ENCODE measurements around the gene OR8B4. TPM values are rescaled to one million over a fixed set of nuclear protein-coding genes. Genes with fewer than 3 reads are reported as not detected.
"Not testable (repeated sequence)": the region's sequence is repeated elsewhere in the genome, so short reads cannot be mapped to it uniquely, and the experiment has no call there.

OR8B4 gene
- total RNA-seq, 1 donor from 2014 or later, result not detected

DNA sequence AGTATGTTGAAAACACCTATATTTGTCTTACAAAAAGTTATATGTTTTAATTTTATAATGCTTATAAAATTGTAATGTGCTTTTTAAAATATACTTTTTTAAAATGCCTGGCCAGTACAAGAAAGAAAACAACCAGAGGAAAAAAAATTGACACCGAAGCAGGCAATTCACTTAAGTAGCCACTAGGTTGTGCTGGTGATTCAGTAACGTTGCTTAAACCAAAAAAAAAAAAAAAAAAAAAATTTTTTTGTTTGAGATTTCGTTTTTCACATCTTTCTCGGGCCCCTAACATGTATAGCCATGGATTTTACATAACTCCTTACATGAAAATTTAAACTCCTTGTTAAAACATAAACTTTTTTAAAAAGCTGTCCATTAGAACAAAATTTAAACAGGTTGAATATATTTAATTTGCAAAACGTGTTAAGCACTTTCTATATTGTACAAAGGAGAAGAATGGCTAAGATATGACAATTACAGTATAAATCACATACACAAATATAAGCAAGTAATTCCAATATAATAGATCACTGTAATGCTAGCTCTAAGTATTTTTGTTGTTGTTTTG, 9.2 kb downstream of the OR8B4 start:
- peaks cover 0 to 4% (median 0%) of the 10 kb centered on the region in 3 donors for H3K27me3 ChIP-seq (ENCODE audit: control insufficient read depth in 3 of 3, insufficient read depth in 3 of 3, low read length in 3 of 3)
- H3K4me1 ChIP-seq (ENCODE audit: control insufficient read depth in 3 of 3, insufficient read depth in 3 of 3, low read length in 3 of 3), result no peaks in the 10 kb centered on the region
- H3K9me3 ChIP-seq (ENCODE audit: control insufficient read depth in 3 of 3, low read length in 3 of 3), result no peaks in the 10 kb centered on the region
- no peaks in the 10 kb centered on the region for H3K36me3 ChIP-seq (ENCODE audit: control insufficient read depth in 3 of 3, insufficient read depth in 3 of 3, low read length in 3 of 3)
- no peak overlapping the region for H3K9ac ChIP-seq (ENCODE audit: low read depth in 1 of 3, low read length in 3 of 3)
- no peak overlapping the region for H3K4me3 ChIP-seq (ENCODE audit: low read length in 3 of 3)
- H3K27ac ChIP-seq (ENCODE audit: low read depth, low read length), result no peak overlapping the region

DNA sequence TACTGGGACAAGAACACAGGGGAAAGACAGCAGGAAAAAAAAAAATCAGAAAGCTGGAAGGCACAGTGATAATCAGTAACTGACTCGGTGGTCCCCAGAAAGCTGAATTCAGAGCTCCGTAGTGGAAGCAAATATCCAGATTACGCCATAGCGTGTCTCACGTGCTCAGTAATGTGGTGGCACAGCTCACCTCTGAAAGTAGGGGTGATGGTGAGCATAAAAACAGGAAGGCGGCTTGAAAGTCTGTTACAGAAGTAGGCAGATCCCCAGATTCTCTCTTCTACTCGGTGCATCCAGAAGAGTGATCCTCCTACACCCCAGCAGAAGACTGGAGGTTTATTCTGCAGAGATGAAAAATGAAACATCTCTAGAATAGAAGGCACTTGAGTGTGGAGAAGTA, 14.8 kb downstream of the OR8B4 start:
- H3K27me3 ChIP-seq (ENCODE audit: control insufficient read depth in 3 of 3, insufficient read depth in 3 of 3, low read length in 3 of 3), result peaks cover 0 to 3% (median 2%) of the 10 kb centered on the region in 3 donors

GRCh38 chr11:124405581-124405980, 19.1 kb downstream of the OR8B4 start:
- Histone ChIP-seq H3K4me3 (ENCODE audit: low read length in 3 of 3) (no peak overlapping the region), H3K9ac (ENCODE audit: low read depth in 1 of 3, low read length in 3 of 3) (no peak overlapping the region), H3K9me3 (ENCODE audit: control insufficient read depth in 3 of 3, low read length in 3 of 3) (no peaks in the 10 kb centered on the region), H3K27me3 (ENCODE audit: control insufficient read depth in 3 of 3, insufficient read depth in 3 of 3, low read length in 3 of 3) (peaks cover 0 to 3% (median 0%) of the 10 kb centered on the region in 3 donors), H3K36me3 (ENCODE audit: control insufficient read depth in 3 of 3, insufficient read depth in 3 of 3, low read length in 3 of 3) (no peaks in the 10 kb centered on the region), H3K27ac (ENCODE audit: low read depth, low read length) (no peak overlapping the region), H3K4me1 (ENCODE audit: control insufficient read depth in 3 of 3, insufficient read depth in 3 of 3, low read length in 3 of 3) (no peaks in the 10 kb centered on the region)

More for the DNA sequence above, 14.8 kb downstream of the OR8B4 start:
- Histone ChIP-seq H3K9ac (ENCODE audit: low read depth in 1 of 3, low read length in 3 of 3) (no peak overlapping the region), H3K27ac (ENCODE audit: low read depth, low read length) (no peak overlapping the region), H3K9me3 (ENCODE audit: control insufficient read depth in 3 of 3, low read length in 3 of 3) (no peaks in the 10 kb centered on the region), H3K4me3 (ENCODE audit: low read length in 3 of 3) (no peak overlapping the region), H3K4me1 (ENCODE audit: control insufficient read depth in 3 of 3, insufficient read depth in 3 of 3, low read length in 3 of 3) (no peaks in the 10 kb centered on the region), H3K36me3 (ENCODE audit: control insufficient read depth in 3 of 3, insufficient read depth in 3 of 3, low read length in 3 of 3) (no peaks in the 10 kb centered on the region)

DNA sequence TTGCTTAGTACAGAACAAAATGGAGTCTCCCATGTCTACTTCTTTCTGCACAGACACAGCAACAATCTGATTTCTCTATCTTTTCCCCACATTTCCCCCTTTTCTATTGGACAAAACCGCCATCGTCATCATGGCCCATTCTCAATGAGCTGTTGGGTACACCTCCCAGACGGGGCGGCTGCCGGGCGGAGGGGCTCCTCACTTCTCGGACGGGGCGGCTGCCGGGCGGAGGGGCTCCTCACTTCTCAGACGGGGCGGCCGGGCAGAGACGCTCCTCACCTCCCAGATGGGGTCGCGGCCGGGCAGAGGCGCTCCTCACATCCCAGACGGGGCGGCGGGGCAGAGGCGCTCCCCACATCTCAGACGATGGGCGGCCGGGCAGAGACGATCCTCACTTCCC, 21.5 kb downstream of the OR8B4 start:
- H3K4me1 ChIP-seq (ENCODE audit: control insufficient read depth in 3 of 3, insufficient read depth in 3 of 3, low read length in 3 of 3); H3K36me3 ChIP-seq (ENCODE audit: control insufficient read depth in 3 of 3, insufficient read depth in 3 of 3, low read length in 3 of 3); H3K9ac ChIP-seq (ENCODE audit: low read depth in 1 of 3, low read length in 3 of 3); H3K27ac ChIP-seq (ENCODE audit: low read depth, low read length); H3K4me3 ChIP-seq (ENCODE audit: low read length in 3 of 3); H3K9me3 ChIP-seq (ENCODE audit: control insufficient read depth in 3 of 3, low read length in 3 of 3); H3K27me3 ChIP-seq (ENCODE audit: control insufficient read depth in 3 of 3, insufficient read depth in 3 of 3, low read length in 3 of 3): not testable (repeated sequence)

GRCh38 chr11:124402326-124402922, 22.2 kb downstream of the OR8B4 start:
- H3K9me3 ChIP-seq (ENCODE audit: control insufficient read depth in 3 of 3, low read length in 3 of 3), result no peaks in the 10 kb centered on the region
- no peaks in the 10 kb centered on the region for H3K27me3 ChIP-seq (ENCODE audit: control insufficient read depth in 3 of 3, insufficient read depth in 3 of 3, low read length in 3 of 3)
- no peaks in the 10 kb centered on the region for H3K4me1 ChIP-seq (ENCODE audit: control insufficient read depth in 3 of 3, insufficient read depth in 3 of 3, low read length in 3 of 3)

DNA sequence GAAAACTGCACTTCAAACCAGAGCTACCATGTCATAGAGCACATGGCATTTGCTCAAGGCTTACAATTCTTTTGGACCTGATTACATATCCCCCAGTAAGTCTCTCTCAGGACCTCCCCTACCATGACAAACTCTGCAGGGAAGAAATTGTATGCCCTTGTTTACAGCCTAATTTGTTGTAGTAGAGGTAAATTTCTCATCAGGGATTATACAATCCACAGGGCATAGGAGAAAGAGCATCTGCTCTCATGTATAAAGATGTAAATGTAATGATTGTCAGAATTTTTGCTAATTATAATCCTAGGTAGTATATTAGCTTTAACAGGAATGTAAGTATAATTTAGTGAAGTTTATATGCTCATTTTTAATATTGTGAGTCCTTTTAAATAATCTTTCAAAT, 25.7 kb downstream of the OR8B4 start, which contains the start of gene OR8B3:
Gene OR8B3 (minus strand): TSS at position 101 of the 400 bp plus-strand sequence. CDS start 1,673 bp downstream, outside the sequence.
- Histone ChIP-seq H3K9ac (ENCODE audit: low read depth in 1 of 3, low read length in 3 of 3) (no peak within 1 kb of the TSS), H3K9me3 (ENCODE audit: control insufficient read depth in 3 of 3, low read length in 3 of 3) (no peaks in the 10 kb centered on the region), H3K4me1 (ENCODE audit: control insufficient read depth in 3 of 3, insufficient read depth in 3 of 3, low read length in 3 of 3) (no peaks in the 10 kb centered on the region), H3K27me3 (ENCODE audit: control insufficient read depth in 3 of 3, insufficient read depth in 3 of 3, low read length in 3 of 3) (no peaks in the 10 kb centered on the region), H3K4me3 (ENCODE audit: low read length in 3 of 3) (no peak within 1 kb of the TSS), H3K27ac (ENCODE audit: low read depth, low read length) (no peak within 1 kb of the TSS), H3K36me3 (ENCODE audit: control insufficient read depth in 3 of 3, insufficient read depth in 3 of 3, low read length in 3 of 3) (no peaks in the 10 kb centered on the region)

More at GRCh38 chr11:124402326-124402922, 22.2 kb downstream of the OR8B4 start:
- no peak overlapping the region for H3K9ac ChIP-seq (ENCODE audit: low read depth in 1 of 3, low read length in 3 of 3)
- H3K36me3 ChIP-seq (ENCODE audit: control insufficient read depth in 3 of 3, insufficient read depth in 3 of 3, low read length in 3 of 3), result no peaks in the 10 kb centered on the region
- no peak overlapping the region for H3K27ac ChIP-seq (ENCODE audit: low read depth, low read length)
- no peak overlapping the region for H3K4me3 ChIP-seq (ENCODE audit: low read length in 3 of 3)

DNA sequence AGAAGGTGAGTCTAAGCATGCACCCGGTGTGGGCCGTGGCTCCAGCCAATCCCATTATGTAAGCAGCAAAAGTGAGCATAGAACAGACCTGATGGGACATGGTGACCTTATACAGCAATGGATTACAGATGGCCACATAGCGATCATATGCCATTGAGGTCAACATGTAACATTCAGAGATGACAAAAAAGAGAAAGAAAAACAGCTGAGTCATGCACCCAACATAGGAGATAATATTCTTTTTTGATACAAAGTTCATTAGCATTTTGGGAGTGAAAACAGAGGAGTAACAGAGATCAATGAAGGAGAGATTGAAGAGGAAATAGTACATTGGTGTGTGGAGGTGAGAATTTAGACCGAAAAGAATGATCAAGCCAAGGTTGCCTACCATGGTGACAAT, 27.8 kb downstream of the OR8B4 start:
- not testable (repeated sequence) for H3K4me1 ChIP-seq (ENCODE audit: control insufficient read depth in 3 of 3, insufficient read depth in 3 of 3, low read length in 3 of 3); H3K27me3 ChIP-seq (ENCODE audit: control insufficient read depth in 3 of 3, insufficient read depth in 3 of 3, low read length in 3 of 3); H3K27ac ChIP-seq (ENCODE audit: low read depth, low read length); H3K9ac ChIP-seq (ENCODE audit: low read depth in 1 of 3, low read length in 3 of 3); H3K36me3 ChIP-seq (ENCODE audit: control insufficient read depth in 3 of 3, insufficient read depth in 3 of 3, low read length in 3 of 3); H3K4me3 ChIP-seq (ENCODE audit: low read length in 3 of 3); H3K9me3 ChIP-seq (ENCODE audit: control insufficient read depth in 3 of 3, low read length in 3 of 3)

- Histone ChIP-seq H3K9me3 (ENCODE audit: control insufficient read depth in 3 of 3, low read length in 3 of 3) (no peaks in the 10 kb centered on the region), H3K27ac (ENCODE audit: low read depth, low read length) (no peak overlapping the region), H3K9ac (ENCODE audit: low read depth in 1 of 3, low read length in 3 of 3) (no peak overlapping the region), H3K36me3 (ENCODE audit: control insufficient read depth in 3 of 3, insufficient read depth in 3 of 3, low read length in 3 of 3) (no peaks in the 10 kb centered on the region), H3K27me3 (ENCODE audit: control insufficient read depth in 3 of 3, insufficient read depth in 3 of 3, low read length in 3 of 3) (no peaks in the 10 kb centered on the region), H3K4me1 (ENCODE audit: control insufficient read depth in 3 of 3, insufficient read depth in 3 of 3, low read length in 3 of 3) (no peaks in the 10 kb centered on the region), H3K4me3 (ENCODE audit: low read length in 3 of 3) (no peak overlapping the region)
These were observed 30.3 kb downstream of the OR8B4 start for GRCh38 chr11:124394408-124394807.

DNA sequence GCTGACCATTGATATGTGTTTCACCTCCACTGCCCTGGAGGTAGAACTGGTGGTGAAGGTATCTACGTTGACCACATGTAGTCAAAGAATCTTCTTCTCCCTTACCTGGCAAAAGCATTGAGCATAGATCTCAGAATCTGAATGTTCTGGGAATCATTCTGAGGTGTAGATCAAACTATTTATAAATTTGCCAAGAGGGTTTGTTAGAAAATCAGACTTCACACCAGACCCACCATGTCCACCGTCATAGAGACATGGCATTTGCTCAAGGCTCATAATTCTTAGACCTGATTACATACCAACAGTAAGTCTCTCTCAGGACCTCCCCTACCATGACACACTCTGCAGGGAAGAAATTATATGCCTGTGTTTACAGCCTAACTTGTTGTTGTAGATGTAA, 40.3 kb downstream of the OR8B4 start, which contains the start of gene OR8B2:
Gene OR8B2 (minus strand): TSS at position 101 of the 400 bp plus-strand sequence. CDS start 1,156 bp downstream, outside the sequence.
- Histone ChIP-seq H3K4me1 (ENCODE audit: control insufficient read depth in 3 of 3, insufficient read depth in 3 of 3, low read length in 3 of 3) (no peaks in the 10 kb centered on the region), H3K36me3 (ENCODE audit: control insufficient read depth in 3 of 3, insufficient read depth in 3 of 3, low read length in 3 of 3) (no peaks in the 10 kb centered on the region), H3K4me3 (ENCODE audit: low read length in 3 of 3) (no peak within 1 kb of the TSS), H3K9me3 (ENCODE audit: control insufficient read depth in 3 of 3, low read length in 3 of 3) (no peaks in the 10 kb centered on the region), H3K27me3 (ENCODE audit: control insufficient read depth in 3 of 3, insufficient read depth in 3 of 3, low read length in 3 of 3) (no peaks in the 10 kb centered on the region), H3K9ac (ENCODE audit: low read depth in 1 of 3, low read length in 3 of 3) (no peak within 1 kb of the TSS), H3K27ac (ENCODE audit: low read depth, low read length) (no peak within 1 kb of the TSS)

GRCh38 chr11:124382857-124383256, 41.8 kb downstream of the OR8B4 start:
- H3K36me3 ChIP-seq (ENCODE audit: control insufficient read depth in 3 of 3, insufficient read depth in 3 of 3, low read length in 3 of 3); H3K27me3 ChIP-seq (ENCODE audit: control insufficient read depth in 3 of 3, insufficient read depth in 3 of 3, low read length in 3 of 3); H3K9me3 ChIP-seq (ENCODE audit: control insufficient read depth in 3 of 3, low read length in 3 of 3); H3K4me3 ChIP-seq (ENCODE audit: low read length in 3 of 3); H3K27ac ChIP-seq (ENCODE audit: low read depth, low read length); H3K9ac ChIP-seq (ENCODE audit: low read depth in 1 of 3, low read length in 3 of 3); H3K4me1 ChIP-seq (ENCODE audit: control insufficient read depth in 3 of 3, insufficient read depth in 3 of 3, low read length in 3 of 3): not testable (repeated sequence)

All from skeletal muscle tissue (tissue), 4 donors.